HUES48 (cell line): ENCODE results near the gene NUPR2.
"Not testable (repeated sequence)": the region's sequence is repeated elsewhere in the genome, so short reads cannot be mapped to it uniquely, and the experiment has no call there.

Source experiments
- H3K27ac ChIP-seq: one replicate; pipeline ENCODE4 v1.7.0; 2013; ENCODE audit warnings: low read depth, low read length, inconsistent platforms
- H3K27me3 ChIP-seq: 2 replicates; pipeline ENCODE4 v1.6.1; 2013; ENCODE audit warnings: mild to moderate bottlenecking, low read length; ENCODE audit not compliant: control insufficient read depth, insufficient read depth
- H3K36me3 ChIP-seq: 2 replicates; pipeline ENCODE4 v1.6.1; 2013; ENCODE audit warnings: low read length; ENCODE audit not compliant: control insufficient read depth, insufficient read depth
- H3K4me1 ChIP-seq: 2 replicates; pipeline ENCODE4 v1.6.1; 2013; ENCODE audit warnings: mild to moderate bottlenecking, low read length; ENCODE audit not compliant: control insufficient read depth, insufficient read depth
- H3K4me3 ChIP-seq: 2 replicates; pipeline ENCODE4 v1.5.1; 2013; ENCODE audit warnings: mild to moderate bottlenecking, low read depth, low read length
- H3K9ac ChIP-seq: 2 replicates; pipeline ENCODE4 v1.6.1; 2013; ENCODE audit warnings: mild to moderate bottlenecking, low read depth, low read length, moderate library complexity
- H3K9me3 ChIP-seq: 2 replicates; pipeline ENCODE4 v1.6.1; 2013; ENCODE audit warnings: low read length; ENCODE audit not compliant: control insufficient read depth, insufficient read depth

NUPR2 gene

GRCh38 chr7:56115852-56116538, at the start of gene NUPR2:
TSS of gene NUPR2 (minus strand) at chr7:56116417. CDS start at chr7:56116314, 103 bp downstream.
- Histone ChIP-seq H3K9me3 (peaks cover 70% of the 10 kb centered on the region), H3K27me3 (no peaks in the 10 kb centered on the region), H3K4me3 (no peak within 1 kb of the TSS), H3K9ac (no peak within 1 kb of the TSS), H3K27ac (no peak within 1 kb of the TSS), H3K36me3 (no peaks in the 10 kb centered on the region), H3K4me1 (no peaks in the 10 kb centered on the region)

- no peak overlapping the region for H3K9ac ChIP-seq
- no peaks in the 10 kb centered on the region for H3K4me1 ChIP-seq
- H3K9me3 ChIP-seq = peaks cover 82% of the 10 kb centered on the region
- H3K36me3 ChIP-seq = no peaks in the 10 kb centered on the region
- no peaks in the 10 kb centered on the region for H3K27me3 ChIP-seq
- no peak overlapping the region for H3K27ac ChIP-seq
- H3K4me3 ChIP-seq = no peak overlapping the region
These were observed 41.1 kb upstream of the NUPR2 start for GRCh38 chr7:56157238-56157790.

- H3K27ac ChIP-seq, H3K27me3 ChIP-seq, H3K9ac ChIP-seq, H3K36me3 ChIP-seq, H3K4me3 ChIP-seq, H3K4me1 ChIP-seq: not testable (repeated sequence)
- H3K9me3 ChIP-seq = peaks cover 71% of the 10 kb centered on the region
These were observed 14.8 kb upstream of the NUPR2 start for GRCh38 chr7:56131062-56131461.

GRCh38 chr7:56127241-56127975, 11.2 kb upstream of the NUPR2 start:
- H3K27me3 ChIP-seq = no peaks in the 10 kb centered on the region
- no peaks in the 10 kb centered on the region for H3K36me3 ChIP-seq
- H3K4me3 ChIP-seq = no peak overlapping the region
- H3K4me1 ChIP-seq = no peaks in the 10 kb centered on the region
- no peak overlapping the region for H3K9ac ChIP-seq
- H3K9me3 ChIP-seq = peaks cover 75% of the 10 kb centered on the region
- no peak overlapping the region for H3K27ac ChIP-seq

GRCh38 chr7:56125831-56126230, 9.6 kb upstream of the NUPR2 start:
- H3K36me3 ChIP-seq = no peaks in the 10 kb centered on the region
- H3K4me3 ChIP-seq = no peak overlapping the region
- H3K27me3 ChIP-seq = no peaks in the 10 kb centered on the region
- H3K9ac ChIP-seq = no peak overlapping the region
- no peak overlapping the region for H3K27ac ChIP-seq
- H3K9me3 ChIP-seq = peaks cover 76% of the 10 kb centered on the region
- no peaks in the 10 kb centered on the region for H3K4me1 ChIP-seq

GRCh38 chr7:56124981-56125380, 8.8 kb upstream of the NUPR2 start:
- H3K27me3 ChIP-seq = no peaks in the 10 kb centered on the region
- H3K27ac ChIP-seq = no peak overlapping the region
- no peak overlapping the region for H3K4me3 ChIP-seq
- no peaks in the 10 kb centered on the region for H3K36me3 ChIP-seq
- H3K9ac ChIP-seq = no peak overlapping the region
- peaks cover 75% of the 10 kb centered on the region for H3K9me3 ChIP-seq
- H3K4me1 ChIP-seq = no peaks in the 10 kb centered on the region

- no peak overlapping the region for H3K27ac ChIP-seq
- no peaks in the 10 kb centered on the region for H3K4me1 ChIP-seq
- no peak overlapping the region for H3K9ac ChIP-seq
- peaks cover 82% of the 10 kb centered on the region for H3K9me3 ChIP-seq
- H3K27me3 ChIP-seq = no peaks in the 10 kb centered on the region
- no peaks in the 10 kb centered on the region for H3K36me3 ChIP-seq
- no peak overlapping the region for H3K4me3 ChIP-seq
These were observed 5.2 kb upstream of the NUPR2 start for GRCh38 chr7:56121440-56121839.

- H3K27me3 ChIP-seq, H3K9ac ChIP-seq, H3K27ac ChIP-seq, H3K36me3 ChIP-seq, H3K4me1 ChIP-seq, H3K4me3 ChIP-seq: not testable (repeated sequence)
- H3K9me3 ChIP-seq = peaks cover 61% of the 10 kb centered on the region
These were observed 4.0 kb downstream of the NUPR2 start for GRCh38 chr7:56112244-56112643.

- Histone ChIP-seq H3K9me3 (peaks cover 55% of the 10 kb centered on the region), H3K4me3 (no peak overlapping the region), H3K4me1 (no peaks in the 10 kb centered on the region), H3K36me3 (no peaks in the 10 kb centered on the region), H3K27ac (no peak overlapping the region), H3K27me3 (no peaks in the 10 kb centered on the region), H3K9ac (no peak overlapping the region)
These were observed 5.6 kb downstream of the NUPR2 start for GRCh38 chr7:56110611-56111010.

- Histone ChIP-seq H3K27ac (no peak overlapping the region), H3K4me1 (no peaks in the 10 kb centered on the region), H3K27me3 (no peaks in the 10 kb centered on the region), H3K36me3 (peaks cover 8% of the 10 kb centered on the region), H3K9me3 (peaks cover 40% of the 10 kb centered on the region), H3K9ac (no peak overlapping the region), H3K4me3 (no peak overlapping the region)
These were observed 8.3 kb downstream of the NUPR2 start for GRCh38 chr7:56107954-56108258.
